HG02798 (cell line): ENCODE data around the gene DIAPH1.
A peak's percentile ranks its signal among the peaks of the same experiment; 100 is the strongest.
"Not testable (repeated sequence)": the region's sequence is repeated elsewhere in the genome, so short reads cannot be mapped to it uniquely, and the experiment has no call there.

Experiments used
- ATAC-seq: cut with Tn5 transposase; IDR thresholded peaks from one replicate; pipeline ENCODE4 v1.9.1; 2021; ENCODE audit warnings: mild to moderate bottlenecking; ENCODE audit not compliant: unreplicated experiment, poor library complexity

DIAPH1 gene

GRCh38 chr5:141615991-141616720 is 2.6 kb downstream of the DIAPH1 start:
- ATAC-seq = no peak

GRCh38 chr5:141613344-141613743 is 5.5 kb downstream of the DIAPH1 start:
- ATAC-seq = no peak

GRCh38 chr5:141611289-141611688 is 7.5 kb downstream of the DIAPH1 start:
- no peak for ATAC-seq

DNA sequence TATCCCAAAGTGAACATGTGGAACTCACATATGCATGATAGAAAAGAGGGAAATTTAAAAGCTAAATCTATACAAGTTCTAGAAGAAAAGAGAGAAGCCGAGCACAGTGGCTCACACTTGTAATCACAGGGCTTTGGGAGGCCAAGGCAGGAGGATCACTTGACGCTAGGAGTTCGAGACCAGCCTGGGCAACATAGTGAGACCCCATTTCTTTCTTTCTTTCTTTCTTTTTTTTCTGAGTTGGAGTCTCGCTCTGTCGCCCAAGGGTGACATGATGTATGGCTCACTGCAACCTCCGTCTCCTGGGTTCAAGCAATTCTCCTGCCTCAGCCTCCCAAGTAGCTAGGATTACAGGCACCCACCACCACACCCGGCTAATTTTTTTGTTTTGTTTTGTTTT is 8.9 kb downstream of the DIAPH1 start:
- not testable (repeated sequence) for ATAC-seq

DNA sequence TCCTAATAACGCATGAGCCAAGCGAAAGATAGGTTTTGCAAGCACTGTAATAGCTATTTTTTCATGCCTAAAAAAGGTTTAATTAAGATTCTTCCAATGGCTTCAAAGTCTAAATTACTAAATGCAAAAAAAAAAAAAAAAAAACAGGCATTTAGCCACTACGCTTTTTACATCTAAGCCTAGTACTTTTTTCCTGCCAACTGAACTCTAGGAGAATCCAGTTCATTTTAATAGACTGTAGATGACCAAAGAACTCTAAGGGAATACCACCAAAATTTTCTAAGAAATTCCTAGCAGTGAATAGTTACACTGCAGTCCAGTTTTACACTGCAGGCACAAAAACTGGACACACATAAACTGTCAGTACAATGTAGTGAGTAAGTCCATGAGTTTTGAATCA is 9.8 kb downstream of the DIAPH1 start:
- no peak for ATAC-seq

DNA sequence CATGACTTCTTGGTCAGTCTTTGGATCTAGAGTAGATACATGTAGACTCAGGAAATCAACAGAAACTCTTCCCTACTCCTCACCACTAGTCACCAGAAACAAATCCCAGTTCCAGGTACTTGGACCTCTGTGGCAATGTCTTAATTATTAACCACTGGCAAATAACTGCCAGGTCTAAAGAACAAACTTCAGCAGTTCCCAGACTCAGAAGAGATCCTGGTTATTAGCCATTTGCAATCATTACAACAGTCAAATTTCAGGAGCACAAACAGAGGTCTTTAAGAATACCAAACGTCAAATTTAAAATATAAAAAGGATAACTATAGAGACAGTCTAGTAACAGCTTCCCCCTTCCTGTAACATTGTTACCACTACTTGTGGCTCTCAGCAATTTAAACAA is 10.2 kb downstream of the DIAPH1 start:
- no peak for ATAC-seq

DNA sequence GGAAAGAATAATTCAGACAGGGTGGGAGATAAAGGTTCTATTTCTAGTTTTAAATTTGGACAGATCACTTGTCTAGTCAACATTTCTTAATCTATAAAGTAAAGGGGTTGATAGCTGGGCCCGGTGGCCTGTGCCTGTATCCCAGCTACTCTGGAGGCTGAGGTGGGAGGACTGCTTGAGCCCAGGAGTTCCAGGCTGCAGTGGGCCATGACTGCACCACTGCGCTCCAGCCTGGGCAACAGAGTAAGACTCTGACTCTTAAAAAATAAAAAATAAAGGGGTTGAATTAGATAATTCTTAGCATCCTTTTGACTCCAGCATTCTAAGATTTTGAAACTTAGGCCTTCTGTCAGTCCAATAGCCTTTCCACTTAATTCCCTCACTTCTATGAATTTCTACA is 10.8 kb downstream of the DIAPH1 start:
- no peak for ATAC-seq

DNA sequence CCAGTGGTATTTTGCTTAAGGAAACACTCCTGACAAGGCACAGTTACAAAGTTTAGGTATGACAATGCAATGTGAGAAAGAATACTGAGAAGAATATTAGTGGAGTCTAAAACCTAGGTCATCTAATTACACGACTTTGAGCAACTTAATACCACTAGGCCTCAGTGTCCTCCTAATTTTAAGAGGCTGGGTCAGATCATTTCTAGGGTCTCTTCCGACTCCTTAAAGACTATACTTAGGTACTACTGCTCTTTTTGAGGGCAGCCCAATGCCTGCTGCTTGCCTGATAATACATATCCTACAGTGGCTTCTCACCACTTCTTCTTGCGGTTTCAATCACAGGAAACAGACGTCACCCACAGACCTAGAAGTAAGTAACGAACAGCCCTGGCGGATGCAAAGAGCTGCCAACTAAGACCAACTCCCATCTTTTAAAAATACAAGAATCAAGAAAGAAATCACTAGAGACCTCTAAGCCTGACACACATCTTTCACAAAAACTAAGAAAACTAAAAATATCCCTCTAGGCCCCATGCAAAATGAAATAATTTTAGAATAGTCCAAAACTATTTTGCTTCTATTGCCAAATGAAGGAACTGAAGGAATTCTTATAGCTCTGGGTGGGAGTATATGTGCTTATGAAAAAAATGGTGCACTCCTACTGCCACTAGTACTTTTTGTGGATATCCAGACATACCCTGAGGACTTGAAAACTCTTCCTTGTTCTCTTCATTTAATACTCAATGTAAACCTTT is 13.1 kb downstream of the DIAPH1 start:
- ATAC-seq = peak; percentile 97

- ATAC-seq = no peak
Measured at GRCh38 chr5:141603923-141604717, 14.7 kb downstream of the DIAPH1 start.

- no peak for ATAC-seq
Measured at GRCh38 chr5:141602606-141603005, 16.2 kb downstream of the DIAPH1 start.

- ATAC-seq = no peak
Measured at GRCh38 chr5:141598391-141599345, 20.1 kb downstream of the DIAPH1 start.

DNA sequence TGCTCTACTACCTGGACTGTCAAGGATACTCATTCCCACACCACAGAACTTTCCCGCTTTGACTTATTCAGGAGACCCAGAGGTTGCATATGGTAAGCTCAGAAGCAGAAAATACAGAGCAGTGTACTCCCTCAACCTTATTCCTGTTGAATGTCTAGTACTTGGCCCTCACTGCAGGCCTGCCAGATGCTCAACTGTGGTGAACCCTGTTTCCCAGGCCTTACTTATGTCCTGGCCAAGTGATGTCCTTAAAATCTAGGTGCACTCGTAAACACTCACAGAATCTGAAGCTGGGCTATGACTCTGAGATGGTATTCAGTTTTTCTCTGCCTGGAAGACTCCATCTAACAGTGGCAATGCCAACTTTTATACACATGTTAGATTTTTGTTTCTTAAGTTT is 21.0 kb downstream of the DIAPH1 start:
- no peak for ATAC-seq

- no peak for ATAC-seq
Measured at GRCh38 chr5:141597394-141597793, 21.4 kb downstream of the DIAPH1 start.

- ATAC-seq = no peak
Measured at GRCh38 chr5:141596867-141597266, 21.9 kb downstream of the DIAPH1 start.

- ATAC-seq = no peak
Measured at GRCh38 chr5:141590127-141590526, 28.7 kb downstream of the DIAPH1 start.

- no peak for ATAC-seq
Measured at GRCh38 chr5:141586246-141586645, 32.6 kb downstream of the DIAPH1 start.

DNA sequence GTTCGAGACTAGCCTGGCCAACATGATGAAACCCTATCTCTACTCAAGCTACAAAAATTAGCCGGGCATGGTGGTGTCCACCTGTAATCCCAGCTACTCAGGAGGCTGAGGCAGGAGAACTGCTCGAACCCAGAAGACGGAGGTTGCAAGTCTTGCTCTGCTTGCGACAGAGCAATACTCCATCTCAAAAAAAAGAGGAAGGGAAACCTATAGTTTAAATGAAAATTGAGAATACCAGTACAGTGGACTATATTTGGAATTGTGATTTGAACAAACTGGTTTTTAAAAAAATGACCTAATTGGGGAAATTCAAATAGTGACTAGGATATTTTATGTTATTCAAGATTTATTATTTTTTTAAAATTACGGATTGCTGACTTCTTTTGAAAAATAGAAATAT is 33.2 kb downstream of the DIAPH1 start:
- no peak for ATAC-seq

- ATAC-seq = no peak
Measured at GRCh38 chr5:141574122-141574510, 44.7 kb downstream of the DIAPH1 start.

DNA sequence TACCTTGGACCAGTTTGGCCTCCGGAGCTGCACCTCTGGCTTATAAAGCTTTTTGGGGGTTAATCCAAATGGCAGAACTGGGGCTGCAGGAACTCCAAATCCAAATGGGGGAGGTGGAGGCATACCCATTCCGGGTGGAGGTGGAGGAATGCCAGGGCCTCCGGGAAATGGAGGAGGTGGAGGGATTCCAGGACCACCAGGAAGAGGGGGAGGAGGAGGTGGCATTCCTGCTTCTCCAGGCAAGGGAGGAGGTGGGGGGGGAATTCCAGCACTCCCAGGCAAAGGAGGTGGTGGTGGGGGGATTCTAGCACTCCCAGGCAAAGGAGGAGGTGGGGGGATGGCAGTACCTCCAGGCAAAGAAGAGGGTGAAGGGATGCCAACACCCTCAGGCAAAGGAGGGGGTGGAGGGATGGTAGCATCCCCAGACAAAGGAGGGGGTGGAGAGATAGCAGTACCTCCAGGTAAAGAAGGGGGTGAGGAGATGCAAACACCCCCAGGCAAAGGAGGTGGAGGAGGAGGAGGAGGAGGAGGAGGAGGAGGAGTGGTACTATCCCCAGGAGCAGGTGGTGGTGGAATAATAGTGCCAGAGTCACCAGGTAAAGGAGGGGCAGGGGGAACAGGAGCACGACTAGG is 45.2 kb downstream of the DIAPH1 start:
- no peak for ATAC-seq

- ATAC-seq = no peak
Measured at GRCh38 chr5:141570655-141571054, 48.1 kb downstream of the DIAPH1 start.
